GM10266 (cell line): Measurements from ENCODE around the gene FPR1.

Source experiments
- DNase-seq: peaks from one replicate; pipeline ENCODE4 v3.0.0; 2012; ENCODE audit errors: extremely low spot score
- CTCF ChIP-seq: IDR thresholded peaks from 2 replicates; pipeline ENCODE4 v1.5.1; 2012; ENCODE audit warnings: mild to moderate bottlenecking, low read depth; ENCODE audit not compliant: control insufficient read depth, insufficient read depth; ENCODE audit errors: missing control alignments

The FPR1 gene

GRCh38 chr19:51712461-51713081 lies 39.1 kb downstream of the FPR1 start:
- peak; percentile 61 for DNase-seq
- TF ChIP-seq CTCF = peak; percentile 25

- TF ChIP-seq CTCF = no peak
- no peak for DNase-seq
Measured at GRCh38 chr19:51711702-51712101, 40.0 kb downstream of the FPR1 start.

- no peak for TF ChIP-seq CTCF
- DNase-seq = no peak
Measured at GRCh38 chr19:51710163-51710562, 41.5 kb downstream of the FPR1 start.

DNA sequence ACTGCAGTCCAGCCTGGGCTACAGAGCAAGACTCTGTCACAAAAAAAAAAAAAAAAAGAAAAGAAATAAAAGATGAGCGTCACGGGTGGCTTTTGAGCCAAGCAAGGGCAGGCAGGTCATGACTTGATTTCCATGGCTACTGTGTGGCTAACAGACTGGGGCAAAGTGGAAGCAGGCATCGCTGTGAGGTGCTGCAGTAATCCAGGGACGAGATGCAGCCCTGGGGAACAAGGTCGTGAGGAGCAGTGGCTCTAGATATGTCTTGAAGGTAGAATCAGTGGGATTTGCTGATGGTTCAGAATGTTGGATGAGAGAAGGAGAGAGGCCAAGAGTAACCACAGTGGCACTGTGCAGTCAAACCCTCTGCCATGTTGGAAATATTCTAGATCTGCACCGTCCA lies 42.1 kb downstream of the FPR1 start:
- DNase-seq = no peak
- TF ChIP-seq CTCF = no peak

DNA sequence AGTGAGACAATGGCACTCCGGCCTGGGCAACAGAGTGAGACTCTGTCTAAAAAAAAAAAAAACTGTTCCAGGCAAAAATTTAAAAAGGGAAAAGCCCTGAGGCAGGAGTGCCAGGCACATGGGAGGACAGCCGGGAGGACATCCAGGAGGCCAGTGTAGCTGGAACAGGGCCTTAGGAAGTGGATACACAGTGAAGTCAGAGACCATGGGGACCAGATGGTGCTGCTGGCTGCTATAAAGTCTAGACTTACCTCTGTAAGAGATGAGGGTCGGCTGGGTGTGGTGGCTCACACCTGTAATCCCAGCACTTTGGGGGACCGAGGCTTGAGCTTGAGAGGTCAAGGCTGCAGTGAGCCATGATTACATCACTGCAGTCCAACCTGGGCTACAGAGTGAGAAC lies 42.9 kb downstream of the FPR1 start:
- no peak for DNase-seq
- no peak for TF ChIP-seq CTCF

DNA sequence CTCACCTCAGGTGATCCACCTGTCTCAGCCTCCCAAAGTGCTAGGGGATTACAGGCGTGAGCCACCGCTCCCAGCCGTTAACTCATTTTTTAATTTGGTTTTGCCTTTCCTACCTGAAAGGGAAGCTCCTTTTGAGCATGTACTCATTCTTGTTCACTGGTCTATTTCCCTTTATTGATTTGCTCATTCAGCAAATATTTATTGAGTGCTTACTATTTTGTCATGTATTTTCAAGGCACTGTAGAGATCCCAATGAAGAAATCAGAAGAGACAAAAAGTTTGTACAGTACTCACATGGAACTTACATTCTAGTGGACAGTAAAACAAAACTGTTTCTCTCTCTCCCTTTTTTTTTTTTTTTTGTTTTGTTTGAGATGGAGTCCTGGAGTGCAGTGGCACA lies 44.8 kb downstream of the FPR1 start:
- DNase-seq = no peak
- no peak for TF ChIP-seq CTCF

DNA sequence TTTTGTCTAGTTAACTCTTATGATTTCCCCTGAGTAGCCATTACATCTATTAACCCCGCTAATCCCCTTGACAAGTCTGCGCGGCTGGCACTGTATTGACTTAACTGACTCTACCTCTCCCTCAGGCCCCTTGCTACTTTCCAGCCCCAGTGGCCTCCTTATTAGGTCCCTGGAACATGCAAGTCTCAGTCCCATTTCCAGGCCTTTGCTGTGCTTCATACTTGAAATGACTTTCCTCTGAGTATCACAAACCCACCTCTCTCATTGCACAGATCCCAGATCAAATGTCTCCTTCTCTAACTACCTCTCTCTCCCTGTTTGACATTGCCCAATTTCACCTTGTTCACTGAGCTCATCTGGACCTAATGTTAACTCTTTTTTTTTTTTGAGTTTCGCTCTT lies 45.4 kb downstream of the FPR1 start:
- TF ChIP-seq CTCF = no peak
- no peak for DNase-seq
